ENCODE measurements around the gene CFP. TPM values are rescaled to one million over a fixed set of nuclear protein-coding genes. Genes with fewer than 3 reads are reported as not detected.

Gene CFP
- polyA plus RNA-seq, 2 of the 4 experiments (the other 2 are of a cell fraction) = 0.14 to 0.54 TPM

GRCh38 chrX:47595716-47596251 is 33.9 kb downstream of the CFP start (continued):
- TF ChIP-seq PBX3 (IDR thresholded peaks at IDR 0.05) = no peak

- Histone ChIP-seq H3K4me2 (no peak overlapping the region), H3K4me1 (no peaks in the 10 kb centered on the region), H3K27ac (no peak overlapping the region), H3K4me3 (no peak overlapping the region), H3K9me3 (no peaks in the 10 kb centered on the region; the same call in 2 of the 3 replicates)
- TF ChIP-seq RCOR1 (IDR thresholded peaks at IDR 0.05; ENCODE audit: low read depth, low read length) (no peak), ESRRA (IDR thresholded peaks at IDR 0.05; ENCODE audit: borderline replicate concordance, low read length) (no peak), BHLHE40 (IDR thresholded peaks at IDR 0.05; ENCODE audit: low read depth, low read length) (no peak), ELK1 (IDR thresholded peaks at IDR 0.05; ENCODE audit: low read depth, low read length) (no peak), NR3C1 (IDR thresholded peaks at IDR 0.05) (no peak), FOSB (CRISPR knock-in tag; IDR thresholded peaks at IDR 0.05) (no peak), GATA3 (IDR thresholded peaks at IDR 0.05; ENCODE audit: borderline replicate concordance) (no peak), JUNB (IDR thresholded peaks at IDR 0.05) (no peak), NFE2L2 (conservative IDR thresholded peaks at IDR 0.05; ENCODE audit: low read length) (no peak), EP300 (IDR thresholded peaks at IDR 0.05) (no peak), SREBF2 (IDR thresholded peaks at IDR 0.05) (no peak), CBX2 (IDR thresholded peaks at IDR 0.05; ENCODE audit: borderline replicate concordance, low read depth) (no peak)
- ChIA-PET CTCF (no interaction called here), POLR2A (no interaction called here)
- 3% methylated on average over 4 of the region's 4 CpGs for WGBS (ENCODE audit: missing lambda C conversion rate)
- FAIRE-seq = no peak
- no peak for DNase-seq (ENCODE audit: low read depth in 1 of 2, low spot score in 1 of 2)
- ATAC-seq = no peak
These were observed 36.2 kb downstream of the CFP start for GRCh38 chrX:47593522-47593921.

- DNase-seq (ENCODE audit: low read depth in 1 of 2, low spot score in 1 of 2) (no peak), ATAC-seq (no peak), FAIRE-seq (no peak)
- ChIA-PET POLR2A (no interaction called here), CTCF (no interaction called here)
- Histone ChIP-seq H3K9me3 (no peaks in the 10 kb centered on the region), H3K27ac (no peak overlapping the region), H3K4me1 (no peaks in the 10 kb centered on the region), H3K4me3 (no peak overlapping the region), H3K4me2 (no peak overlapping the region)
- TF ChIP-seq TP53 (CRISPR knock-in tag; IDR thresholded peaks at IDR 0.05) (no peak), EHF (CRISPR knock-in tag; IDR thresholded peaks at IDR 0.05) (no peak), FOSL2 (IDR thresholded peaks at IDR 0.05) (no peak), FOSL2 (CRISPR knock-in tag; IDR thresholded peaks at IDR 0.05) (no peak), CTCF (IDR thresholded peaks at IDR 0.05) (no peak), PBX3 (IDR thresholded peaks at IDR 0.05) (no peak), PHF8 (IDR thresholded peaks at IDR 0.05; ENCODE audit: borderline replicate concordance, low read depth) (no peak), RNF2 (IDR thresholded peaks at IDR 0.05; ENCODE audit: borderline replicate concordance, low read depth) (no peak), CBX8 (IDR thresholded peaks at IDR 0.05) (no peak), HEYL (CRISPR knock-in tag; IDR thresholded peaks at IDR 0.05) (no peak)
- 64% methylated on average over 5 of the region's 5 CpGs for WGBS (ENCODE audit: missing lambda C conversion rate)
These were observed 38.7 kb downstream of the CFP start for GRCh38 chrX:47590984-47591383.

All from A549 (cell line).